Measurements from ENCODE around the gene VANGL2. TPM values are rescaled to one million over a fixed set of nuclear protein-coding genes. Genes with fewer than 3 reads are reported as not detected.
"Not testable (repeated sequence)": the region's sequence is repeated elsewhere in the genome, so short reads cannot be mapped to it uniquely, and the experiment has no call there.

VANGL2 gene
- total RNA-seq, 4 donors from 2014 or later = 0.84 to 2.0 (median 1.4) TPM

DNA sequence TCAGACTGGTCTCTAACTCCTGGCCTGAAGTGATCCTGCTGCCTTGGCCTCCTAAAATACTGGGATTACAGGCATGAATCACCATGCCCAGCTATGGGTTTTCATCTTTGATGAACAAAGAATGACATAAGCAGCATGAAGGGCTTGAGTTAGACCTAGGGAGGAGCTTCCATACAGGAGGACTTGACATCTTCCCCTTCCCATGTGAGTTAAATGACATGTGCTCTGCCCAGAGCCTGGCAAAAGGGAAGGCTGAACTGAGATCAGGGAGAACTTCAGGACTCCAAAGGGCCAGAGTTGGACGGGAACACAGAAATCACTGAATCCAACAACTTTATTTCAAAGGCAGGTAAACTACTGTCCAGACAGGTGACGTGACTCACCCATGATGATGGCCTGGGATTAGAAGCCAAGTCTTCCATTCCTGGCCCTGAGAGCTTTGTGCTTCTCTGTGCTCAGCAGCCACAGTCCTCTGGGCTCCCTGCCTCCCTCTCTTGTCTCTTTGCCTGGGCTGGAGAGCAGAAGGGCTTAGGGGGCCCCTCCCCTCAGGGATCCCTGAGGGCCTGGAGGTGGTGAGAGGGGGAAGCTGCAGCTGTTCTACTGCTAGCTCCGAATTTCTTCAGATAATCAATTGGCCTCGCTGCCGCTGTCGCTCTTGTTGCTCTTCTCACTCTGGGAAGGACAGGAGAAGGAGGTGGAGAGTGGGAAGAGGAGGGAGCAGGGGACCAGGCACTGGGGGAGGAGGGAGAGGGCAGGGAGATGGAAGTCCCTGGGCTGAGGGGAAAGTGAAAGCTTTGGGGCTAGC, 25.9 kb upstream of the VANGL2 start:
- H3K27ac ChIP-seq = peak overlapping the region; percentile 62 to 90 (median 74)
- TF ChIP-seq, protein P1, sequence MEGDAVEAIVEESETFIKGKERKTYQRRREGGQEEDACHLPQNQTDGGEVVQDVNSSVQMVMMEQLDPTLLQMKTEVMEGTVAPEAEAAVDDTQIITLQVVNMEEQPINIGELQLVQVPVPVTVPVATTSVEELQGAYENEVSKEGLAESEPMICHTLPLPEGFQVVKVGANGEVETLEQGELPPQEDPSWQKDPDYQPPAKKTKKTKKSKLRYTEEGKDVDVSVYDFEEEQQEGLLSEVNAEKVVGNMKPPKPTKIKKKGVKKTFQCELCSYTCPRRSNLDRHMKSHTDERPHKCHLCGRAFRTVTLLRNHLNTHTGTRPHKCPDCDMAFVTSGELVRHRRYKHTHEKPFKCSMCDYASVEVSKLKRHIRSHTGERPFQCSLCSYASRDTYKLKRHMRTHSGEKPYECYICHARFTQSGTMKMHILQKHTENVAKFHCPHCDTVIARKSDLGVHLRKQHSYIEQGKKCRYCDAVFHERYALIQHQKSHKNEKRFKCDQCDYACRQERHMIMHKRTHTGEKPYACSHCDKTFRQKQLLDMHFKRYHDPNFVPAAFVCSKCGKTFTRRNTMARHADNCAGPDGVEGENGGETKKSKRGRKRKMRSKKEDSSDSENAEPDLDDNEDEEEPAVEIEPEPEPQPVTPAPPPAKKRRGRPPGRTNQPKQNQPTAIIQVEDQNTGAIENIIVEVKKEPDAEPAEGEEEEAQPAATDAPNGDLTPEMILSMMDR (IDR thresholded peaks at IDR 0.05) = no peak
- no peak for TF ChIP-seq EP300 (IDR thresholded peaks at IDR 0.05)
- TF ChIP-seq POLR2A (IDR thresholded peaks at IDR 0.05) = no peak
- H3K27me3 ChIP-seq = no peaks in the 10 kb centered on the region
- peaks cover 0 to 29% (median 20%) of the 10 kb centered on the region in 4 donors for H3K4me1 ChIP-seq
- no peaks in the 10 kb centered on the region for H3K9me3 ChIP-seq
- no peak for DNase-seq (ENCODE audit: low spot score in 2 of 2)
- H3K4me3 ChIP-seq = no peak overlapping the region
- H3K36me3 ChIP-seq = no peaks in the 10 kb centered on the region
- WGBS, 2 donors = 19 to 30% methylated on average over 6 of the region's 6 CpGs

DNA sequence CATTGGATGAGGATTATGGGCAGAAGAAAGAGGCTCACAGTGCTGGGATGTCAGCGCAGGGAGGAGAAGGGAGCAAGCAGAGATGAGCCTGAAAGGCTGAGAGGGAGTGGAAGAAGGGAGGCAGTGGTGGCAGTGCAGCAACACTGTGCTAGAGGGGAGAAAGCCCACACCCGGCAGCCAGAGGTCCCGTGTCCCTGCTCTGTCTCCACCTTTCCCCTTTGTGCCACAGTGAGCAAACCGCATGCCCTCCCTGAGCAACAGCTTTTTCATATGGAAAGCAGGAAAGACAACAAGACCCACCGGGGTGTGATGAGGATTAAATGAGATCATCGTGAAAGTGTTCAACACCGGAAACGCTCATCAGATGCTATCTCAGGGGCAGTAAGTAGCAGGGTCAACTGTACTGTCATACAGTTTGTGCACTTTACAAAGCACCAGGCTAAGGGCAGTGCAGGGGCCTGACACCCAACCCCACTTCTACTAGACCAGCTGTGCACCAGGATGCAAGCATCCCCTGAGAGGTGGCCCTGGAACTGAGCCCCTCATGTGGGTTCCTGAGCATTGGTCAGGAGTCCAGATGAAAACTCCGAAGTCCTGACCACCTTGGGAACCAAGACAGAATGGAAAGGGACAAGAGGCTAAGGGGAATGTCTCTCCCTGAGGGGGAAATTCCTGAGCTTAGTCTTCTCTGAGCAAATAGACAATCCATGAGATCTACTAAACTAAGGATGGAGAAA, 24.4 kb upstream of the VANGL2 start:
- no peak for DNase-seq (ENCODE audit: low spot score in 2 of 2)
- Histone ChIP-seq H3K27me3 (no peaks in the 10 kb centered on the region), H3K4me1 (peaks cover 0 to 29% (median 20%) of the 10 kb centered on the region in 4 donors), H3K9me3 (no peaks in the 10 kb centered on the region), H3K36me3 (no peaks in the 10 kb centered on the region), H3K4me3 (no peak overlapping the region), H3K27ac (peak overlapping the region; percentile 62 to 90 (median 80))
- TF ChIP-seq EP300 (IDR thresholded peaks at IDR 0.05) (peak in 1 of 2 donors; percentile 3), POLR2A (IDR thresholded peaks at IDR 0.05) (no peak)
- WGBS, 2 donors = 10% methylated on average over 9 of the region's 9 CpGs

DNA sequence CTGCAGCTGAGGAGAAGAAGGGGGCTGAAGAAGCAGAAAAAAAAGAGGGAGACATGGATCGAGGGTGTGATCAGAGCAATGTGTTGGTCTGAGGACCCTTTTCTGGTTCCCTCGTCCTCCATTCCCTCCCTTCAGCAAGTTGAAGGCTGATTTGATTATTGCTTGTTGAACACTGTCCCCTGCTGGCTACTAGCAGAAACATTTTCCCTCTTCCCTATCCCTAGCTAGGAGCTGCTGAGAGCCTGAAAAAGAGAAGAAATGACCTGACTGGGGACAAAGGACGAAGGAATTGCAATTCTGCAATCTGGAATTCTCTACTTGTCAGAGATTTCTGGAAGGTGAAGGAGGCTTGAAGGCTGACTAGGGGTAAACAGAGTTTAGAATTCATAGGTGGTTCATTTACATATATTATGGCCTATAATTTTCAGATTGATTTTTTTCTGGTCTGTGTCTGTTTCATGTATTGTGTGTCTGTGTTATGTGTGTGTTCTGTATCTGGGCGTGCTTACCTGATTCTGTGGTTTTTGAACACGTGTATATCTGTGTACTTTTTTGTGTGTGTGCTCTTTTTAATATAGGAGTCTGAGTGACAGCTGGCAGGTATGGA, 23.7 kb upstream of the VANGL2 start:
- TF ChIP-seq, protein P1 (IDR thresholded peaks at IDR 0.05) = peak; percentile 75 to 90 (median 87)
- no peak for TF ChIP-seq EP300 (IDR thresholded peaks at IDR 0.05)
- H3K36me3 ChIP-seq = no peaks in the 10 kb centered on the region
- no peaks in the 10 kb centered on the region for H3K27me3 ChIP-seq
- DNase-seq (ENCODE audit: low spot score in 2 of 2) = peak in 1 of 2 donors; percentile 40
- peak overlapping the region; percentile 62 to 90 (median 80) for H3K27ac ChIP-seq
- WGBS, 2 donors = 10 to 13% methylated on average over 5 of the region's 5 CpGs
- no peaks in the 10 kb centered on the region for H3K9me3 ChIP-seq
- H3K4me1 ChIP-seq = peaks cover 0 to 29% (median 20%) of the 10 kb centered on the region in 4 donors
- H3K4me3 ChIP-seq = no peak overlapping the region

DNA sequence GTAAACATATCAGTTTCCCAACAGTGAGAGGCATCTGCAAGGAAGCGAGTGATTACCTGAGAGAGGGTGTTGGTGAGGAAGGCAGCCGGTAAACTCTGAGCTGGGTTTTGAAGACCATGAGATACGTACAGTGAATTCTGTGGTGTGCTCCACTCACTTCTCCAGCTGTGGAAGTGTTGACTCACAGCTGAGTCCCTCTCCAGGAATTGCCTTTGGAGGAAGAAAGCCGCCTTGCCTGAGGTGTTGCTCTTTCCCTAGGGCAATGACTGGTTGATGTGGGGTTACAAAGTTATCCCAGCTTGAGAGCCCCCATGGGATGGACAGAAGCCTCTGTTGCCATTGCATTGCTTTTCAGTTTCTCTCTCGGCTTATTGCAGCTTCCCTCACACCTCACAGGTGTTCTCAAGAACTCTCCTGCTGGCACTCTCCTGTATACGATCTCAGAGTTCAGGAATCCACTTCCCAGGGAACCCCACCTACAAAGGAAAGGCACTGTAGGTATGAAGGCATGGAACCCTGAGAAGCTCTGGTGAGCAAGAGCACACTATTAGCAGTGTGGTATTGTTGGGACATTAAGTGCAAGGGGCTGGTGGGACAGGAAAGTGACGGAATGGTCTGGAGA, 22.7 kb upstream of the VANGL2 start:
- no peaks in the 10 kb centered on the region for H3K9me3 ChIP-seq
- H3K36me3 ChIP-seq = no peaks in the 10 kb centered on the region
- peaks cover 0 to 29% (median 20%) of the 10 kb centered on the region in 4 donors for H3K4me1 ChIP-seq
- no peak overlapping the region for H3K4me3 ChIP-seq
- no peaks in the 10 kb centered on the region for H3K27me3 ChIP-seq
- H3K27ac ChIP-seq = no peak overlapping the region
- 77% methylated on average over 7 of the region's 7 CpGs for WGBS, 2 donors
- no peak for DNase-seq (ENCODE audit: low spot score in 2 of 2)
- TF ChIP-seq EP300 (IDR thresholded peaks at IDR 0.05) (no peak), POLR2A (IDR thresholded peaks at IDR 0.05) (no peak)
- TF ChIP-seq, protein P1 (IDR thresholded peaks at IDR 0.05) = no peak

DNA sequence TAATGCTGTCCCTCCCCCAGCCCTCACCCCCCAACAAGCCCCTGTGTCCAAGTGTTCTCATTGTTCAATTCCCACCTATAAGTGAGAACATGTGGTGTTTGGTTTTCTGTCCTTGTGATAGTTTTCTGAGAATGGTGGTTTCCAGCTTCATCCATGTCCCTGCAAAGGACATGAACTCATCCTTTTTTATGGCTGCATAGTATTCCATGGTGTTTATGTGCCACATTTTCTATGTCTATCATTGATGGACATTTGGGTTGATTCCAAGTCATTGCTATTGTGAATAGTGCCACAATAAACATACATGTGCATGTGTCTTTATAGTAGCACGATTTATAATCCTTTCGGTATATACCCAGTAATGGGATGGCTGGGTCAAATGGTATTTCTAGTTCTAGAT, 15.6 kb upstream of the VANGL2 start:
- H3K27ac ChIP-seq; H3K27me3 ChIP-seq; H3K4me3 ChIP-seq; DNase-seq (ENCODE audit: low spot score in 2 of 2); H3K4me1 ChIP-seq; H3K36me3 ChIP-seq: not testable (repeated sequence)
- WGBS, 2 donors = 95 to 98% methylated on average over 2 of the region's 2 CpGs
- H3K9me3 ChIP-seq = peaks cover 0 to 14% (median 0%) of the 10 kb centered on the region in 4 donors

DNA sequence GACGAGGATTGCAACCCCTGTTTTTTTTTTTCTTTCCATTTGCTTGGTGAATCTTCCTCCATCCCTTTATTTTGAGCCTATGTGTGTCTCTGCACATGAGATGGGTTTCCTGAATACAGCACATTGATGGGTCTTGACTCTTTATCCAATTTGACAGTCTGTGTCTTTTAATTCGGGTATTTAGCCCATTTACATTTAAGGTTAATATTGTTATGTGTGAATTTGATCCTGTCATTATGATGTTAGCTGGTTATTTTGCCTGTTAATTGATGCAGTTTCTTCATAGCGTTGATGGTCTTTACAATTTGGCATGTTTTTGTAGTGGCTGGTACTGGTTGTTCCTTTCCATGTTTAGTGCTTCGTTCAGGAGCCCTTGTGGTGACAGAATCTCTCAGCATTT, 12.0 kb upstream of the VANGL2 start:
- H3K4me1 ChIP-seq; DNase-seq (ENCODE audit: low spot score in 2 of 2); H3K27me3 ChIP-seq; H3K36me3 ChIP-seq; H3K27ac ChIP-seq; H3K4me3 ChIP-seq: not testable (repeated sequence)
- peaks cover 0 to 14% (median 0%) of the 10 kb centered on the region in 4 donors for H3K9me3 ChIP-seq
- 75 to 85% methylated on average over 4 of the region's 4 CpGs for WGBS, 2 donors
